GM12875 (cell line): ENCODE measurements around the gene SLC26A6.

ENCODE experiments used
- H3K4me3 ChIP-seq: one replicate; pipeline ENCODE4 v1.5.1; 2011; ENCODE audit warnings: low read depth, low read length, control low read depth
- TF ChIP-seq, protein P1 (sequence below): IDR thresholded peaks from 2 replicates; pipeline ENCODE4 v1.5.1; 2011; ENCODE audit warnings: low read depth, mild to moderate bottlenecking, control low read depth, inconsistent platforms, low read length, moderate library complexity, borderline replicate concordance; ENCODE audit not compliant: insufficient read depth

SLC26A6 gene

DNA sequence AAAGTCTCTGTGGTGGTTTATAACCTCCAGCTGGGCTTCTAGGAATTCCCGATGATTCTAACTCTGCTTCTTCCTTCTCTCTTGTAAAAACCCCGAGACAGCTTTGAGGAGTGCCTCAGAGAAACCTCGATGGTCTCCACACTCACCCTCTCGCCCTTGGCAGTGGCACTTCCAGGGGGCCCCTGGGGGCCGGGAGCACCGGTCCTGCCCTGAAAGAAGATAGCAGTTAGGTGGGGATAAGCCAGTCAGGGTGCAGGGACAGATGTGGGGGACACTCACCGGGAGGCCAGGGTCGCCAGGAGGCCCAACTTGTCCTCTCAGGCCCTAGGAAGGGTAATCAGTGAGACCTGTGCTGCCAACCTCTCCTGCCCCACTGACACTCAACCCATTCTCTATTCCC is 49.9 kb downstream of the SLC26A6 start:
- no peak overlapping the region for H3K4me3 ChIP-seq
- TF ChIP-seq, protein P1, sequence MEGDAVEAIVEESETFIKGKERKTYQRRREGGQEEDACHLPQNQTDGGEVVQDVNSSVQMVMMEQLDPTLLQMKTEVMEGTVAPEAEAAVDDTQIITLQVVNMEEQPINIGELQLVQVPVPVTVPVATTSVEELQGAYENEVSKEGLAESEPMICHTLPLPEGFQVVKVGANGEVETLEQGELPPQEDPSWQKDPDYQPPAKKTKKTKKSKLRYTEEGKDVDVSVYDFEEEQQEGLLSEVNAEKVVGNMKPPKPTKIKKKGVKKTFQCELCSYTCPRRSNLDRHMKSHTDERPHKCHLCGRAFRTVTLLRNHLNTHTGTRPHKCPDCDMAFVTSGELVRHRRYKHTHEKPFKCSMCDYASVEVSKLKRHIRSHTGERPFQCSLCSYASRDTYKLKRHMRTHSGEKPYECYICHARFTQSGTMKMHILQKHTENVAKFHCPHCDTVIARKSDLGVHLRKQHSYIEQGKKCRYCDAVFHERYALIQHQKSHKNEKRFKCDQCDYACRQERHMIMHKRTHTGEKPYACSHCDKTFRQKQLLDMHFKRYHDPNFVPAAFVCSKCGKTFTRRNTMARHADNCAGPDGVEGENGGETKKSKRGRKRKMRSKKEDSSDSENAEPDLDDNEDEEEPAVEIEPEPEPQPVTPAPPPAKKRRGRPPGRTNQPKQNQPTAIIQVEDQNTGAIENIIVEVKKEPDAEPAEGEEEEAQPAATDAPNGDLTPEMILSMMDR: no peak

DNA sequence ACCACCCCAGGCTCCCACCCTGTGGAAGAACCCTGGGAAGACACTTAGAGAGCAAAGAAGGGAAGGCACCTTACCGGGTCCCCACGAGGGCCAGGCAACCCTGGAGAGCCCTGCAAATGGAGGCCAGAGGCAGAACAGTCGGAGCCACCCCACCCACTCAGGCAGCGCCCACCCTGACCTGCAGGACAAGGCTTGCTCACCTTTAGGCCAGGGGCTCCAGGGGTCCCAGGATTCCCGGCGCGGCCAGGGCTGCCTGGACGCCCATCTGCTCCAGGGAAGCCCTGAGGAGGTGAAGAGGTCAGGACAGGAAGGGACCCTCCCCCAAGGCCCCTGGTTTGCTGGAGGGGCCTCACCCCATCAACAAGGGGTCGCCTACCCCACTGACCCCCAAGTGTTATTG is 50.4 kb downstream of the SLC26A6 start:
- H3K4me3 ChIP-seq: no peak overlapping the region
- TF ChIP-seq, protein P1: no peak

DNA sequence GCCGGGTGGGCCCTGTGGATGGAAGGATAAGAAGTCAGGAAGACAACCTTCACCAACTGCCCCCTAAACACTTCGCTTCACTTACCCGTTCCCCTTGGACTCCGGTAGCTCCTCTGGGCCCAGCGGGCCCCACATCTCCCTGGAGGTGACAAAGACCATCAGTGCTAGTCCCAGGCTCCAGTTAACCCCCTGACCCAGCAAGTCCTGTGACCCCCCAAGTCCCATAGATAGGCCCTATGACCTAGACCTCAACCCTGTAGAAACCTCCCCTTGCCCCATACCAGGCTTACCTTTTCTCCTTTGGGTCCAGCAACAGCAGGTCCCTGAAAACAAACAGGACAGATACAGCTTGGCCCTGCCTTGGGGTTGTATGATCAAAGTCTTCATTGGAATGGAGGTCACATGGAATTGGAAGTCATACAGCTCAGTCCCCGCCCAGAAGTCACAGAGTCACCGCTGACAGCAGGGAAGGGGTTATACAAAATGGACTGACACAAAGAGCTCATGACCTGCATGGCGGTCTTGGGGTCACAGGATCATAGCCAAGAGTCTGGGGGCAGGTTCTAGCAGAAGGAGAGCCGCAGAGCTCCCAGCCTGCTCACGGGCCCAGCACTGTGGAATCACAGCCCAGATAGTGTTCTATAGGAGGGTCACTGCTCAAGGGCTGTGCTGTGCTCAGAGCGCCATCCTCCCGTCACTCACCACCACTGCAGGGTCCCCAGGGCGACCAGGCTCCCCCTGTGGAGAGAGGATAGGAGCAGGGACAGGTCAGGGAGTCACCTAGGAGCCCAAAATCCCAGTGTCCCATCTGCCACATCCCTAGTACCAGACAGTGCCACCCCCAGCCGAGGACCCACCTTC is 53.4 kb downstream of the SLC26A6 start:
- H3K4me3 ChIP-seq: no peak overlapping the region
- TF ChIP-seq, protein P1: no peak

DNA sequence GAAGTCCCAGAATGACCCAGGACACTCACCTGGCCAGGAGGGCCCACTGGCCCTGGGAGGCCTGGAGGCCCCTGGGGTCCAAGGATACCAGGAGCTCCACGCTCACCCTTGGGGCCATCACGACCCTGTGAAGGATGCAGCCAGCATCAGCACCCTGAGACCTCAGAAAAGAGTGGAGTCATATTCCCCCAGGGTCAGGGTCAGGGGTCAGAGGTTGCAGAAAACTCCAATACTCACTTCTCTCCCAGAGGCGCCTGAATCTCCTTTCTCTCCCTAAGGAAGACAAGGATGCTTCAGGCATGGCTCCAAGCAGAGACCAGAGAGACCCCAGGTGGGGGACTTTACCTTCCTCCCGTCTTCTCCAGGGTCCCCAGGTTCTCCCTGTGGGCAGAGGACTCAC is 58.6 kb downstream of the SLC26A6 start:
- H3K4me3 ChIP-seq: no peak overlapping the region
- TF ChIP-seq, protein P1: no peak
